OCI-LY7 (cell line): ENCODE results near the gene ARHGAP19. TPM values are rescaled to one million over a fixed set of nuclear protein-coding genes. Genes with fewer than 3 reads are reported as not detected.

Experiments used
- BruUV-seq: library from RNA; stranded (reverse); fragments of 400-500 nt; replicated peaks from 2 replicates; lab custom pipeline; 2021; lab: Mats Ljungman, UMichigan
- CTCF ChIA-PET: fragments of 300-600 bp; sonication (Branson Sonifier 250); formaldehyde crosslinking; loops from one replicate; lab custom pipeline; 2022; ENCODE audit warnings: antibody characterized with exemption; ENCODE audit not compliant: unreplicated experiment; lab: Charles Lee
- POLR2A ChIA-PET: fragments of 300-600 bp; sonication (Branson Sonifier 250); formaldehyde crosslinking; loops from one replicate; lab custom pipeline; 2022; ENCODE audit warnings: antibody characterized with exemption; lab: Charles Lee
- DNase-seq: peaks from one replicate; pipeline ENCODE4 v3.0.0-alpha.2; 2015; ENCODE audit warnings: low spot score
- H2AFZ ChIP-seq: fragments of 200-600 bp; sonication (generic), shearing (Covaris generic); 2 replicates; pipeline ENCODE4 v1.6.1; 2014; ENCODE audit warnings: mild to moderate bottlenecking, antibody characterized with exemption, low read length, moderate library complexity
- H3K27ac ChIP-seq: fragments of 200-600 bp; sonication (generic); 2 replicates; pipeline ENCODE4 v1.5.1; 2014; ENCODE audit warnings: mixed run types, low read depth, mild to moderate bottlenecking, moderate library complexity, low read length, inconsistent platforms; ENCODE audit not compliant: poor library complexity, severe bottlenecking
- H3K36me3 ChIP-seq: fragments of 200-600 bp; sonication (generic); 2 replicates; pipeline ENCODE4 v1.6.1; 2014; ENCODE audit warnings: mild to moderate bottlenecking, antibody characterized with exemption, low read length, moderate library complexity, mixed read lengths; ENCODE audit not compliant: insufficient read depth
- H3K4me1 ChIP-seq: fragments of 200-600 bp; sonication (generic); 2 replicates; pipeline ENCODE4 v1.5.1; 2014; ENCODE audit warnings: mild to moderate bottlenecking, low read length; ENCODE audit not compliant: insufficient read depth, poor library complexity, severe bottlenecking
- H3K4me2 ChIP-seq: fragments of 200-600 bp; sonication (generic); 2 replicates; pipeline ENCODE4 v1.6.1; 2014; ENCODE audit warnings: mild to moderate bottlenecking, low read length
- H3K4me3 ChIP-seq: fragments of 200-600 bp; sonication (generic); 2 replicates; pipeline ENCODE4 v1.5.1; 2014; ENCODE audit warnings: mild to moderate bottlenecking, low read depth, low read length; ENCODE audit not compliant: poor library complexity, severe bottlenecking
- H3K79me2 ChIP-seq: fragments of 200-600 bp; sonication (generic); 2 replicates; pipeline ENCODE4 v1.6.1; 2016; ENCODE audit warnings: low read depth, mild to moderate bottlenecking, low read length, moderate library complexity, mixed read lengths; ENCODE audit not compliant: insufficient read depth
- H3K9me2 ChIP-seq: fragments of 200-600 bp; sonication (generic); 2 replicates; pipeline ENCODE4 v1.6.1; 2016; ENCODE audit warnings: mild to moderate bottlenecking, low read length, mixed read lengths; ENCODE audit not compliant: insufficient read depth
- H3K9me3 ChIP-seq: fragments of 200-600 bp; sonication (generic); 2 replicates; pipeline ENCODE4 v1.6.1; 2014; ENCODE audit warnings: mild to moderate bottlenecking, mixed run types, low read length, mixed read lengths
- H4K20me1 ChIP-seq: fragments of 200-600 bp; sonication (generic); 2 replicates; pipeline ENCODE4 v1.6.1; 2014; ENCODE audit warnings: mild to moderate bottlenecking, antibody characterized with exemption, low read length, moderate library complexity, mixed read lengths; ENCODE audit not compliant: insufficient read depth
- CTCF ChIP-seq: fragments of 200-600 bp; sonication (generic); conservative IDR thresholded peaks from 2 replicates; pipeline ENCODE4 v1.5.1; 2014; ENCODE audit warnings: mild to moderate bottlenecking, antibody characterized with exemption, low read length, moderate library complexity, mixed read lengths
- EZH2phosphoT487 ChIP-seq: fragments of 200-600 bp; sonication (generic); IDR thresholded peaks from 2 replicates; pipeline ENCODE4 v1.6.1; 2018; ENCODE audit warnings: low read depth, borderline replicate concordance, mild to moderate bottlenecking, mixed run types, antibody characterized with exemption, low read length, moderate library complexity, mixed read lengths
- intact Hi-C: fragments of 100-400 bp; cut with micrococcal nuclease; formaldehyde crosslinking; loops from one replicate; pipeline ENCODE4 v1.10.0; 2022; ENCODE audit not compliant: unreplicated experiment
- total RNA-seq, 2 experiments: library from RNA; depleted of rRNA in 1 of 2; stranded (reverse); fragments of >200 nt in 1 of 2; shearing (Covaris generic) in 1 of 2; gene quantifications; 2 replicates each; pipeline ENCODE4 v1.2.3, GENCODE V29; 2014 to 2022

The ARHGAP19 gene
- total RNA-seq, 2 experiments from 2014 or later, result 34.1 to 60.5 TPM

- H3K36me3 ChIP-seq, result no peaks in the 10 kb centered on the region
- no peaks in the 10 kb centered on the region for H4K20me1 ChIP-seq
- no peak overlapping the region for H3K4me3 ChIP-seq
- TSS peak; percentile 57 for BruUV-seq
- H2AFZ ChIP-seq, result no peak overlapping the region
- H3K4me1 ChIP-seq, result peaks cover 48% of the 10 kb centered on the region
- no peak overlapping the region for H3K27ac ChIP-seq
- TF ChIP-seq EZH2phosphoT487, result no peak
- no peak for TF ChIP-seq CTCF
- no peaks in the 10 kb centered on the region for H3K9me3 ChIP-seq
- H3K4me2 ChIP-seq, result peak overlapping the region; percentile 78
- CTCF ChIA-PET, result no interaction called here
- no peaks in the 10 kb centered on the region for H3K9me2 ChIP-seq
- intact Hi-C loops, result no loop called here
- H3K79me2 ChIP-seq, result no peaks in the 10 kb centered on the region; the same call in 1 of the 2 replicates
- DNase-seq, result no peak
- POLR2A ChIA-PET, result no interaction called here
Observed at GRCh38 chr10:97336006-97336405, 43.6 kb upstream of the ARHGAP19 start.

- Histone ChIP-seq H2AFZ (peak overlapping the region; percentile 97), H3K4me2 (peak overlapping the region; percentile 78), H3K36me3 (no peaks in the 10 kb centered on the region), H3K79me2 (no peaks in the 10 kb centered on the region; the same call in 1 of the 2 replicates), H3K4me3 (peak overlapping the region; percentile 76), H3K4me1 (peaks cover 48% of the 10 kb centered on the region), H3K9me3 (no peaks in the 10 kb centered on the region), H3K9me2 (no peaks in the 10 kb centered on the region), H3K27ac (peak overlapping the region; percentile 54), H4K20me1 (no peaks in the 10 kb centered on the region)
- intact Hi-C loops, result no loop called here
- ChIA-PET CTCF (no interaction called here), POLR2A (no interaction called here)
- no peak for TF ChIP-seq CTCF
- no peak for TF ChIP-seq EZH2phosphoT487
- peak; percentile 50 for DNase-seq
- BruUV-seq, result no TSS peak
Observed at GRCh38 chr10:97335188-97335619, 42.8 kb upstream of the ARHGAP19 start.

- peak within 1 kb of the TSS; percentile 78 for H3K4me2 ChIP-seq
- no peaks in the 10 kb centered on the region for H3K9me2 ChIP-seq
- H3K9me3 ChIP-seq, result no peaks in the 10 kb centered on the region
- TF ChIP-seq EZH2phosphoT487 (no peak), CTCF (no peak)
- peak within 1 kb of the TSS; percentile 97 for H2AFZ ChIP-seq
- DNase-seq, result peak; percentile 93
- peaks cover 48% of the 10 kb centered on the region for H3K4me1 ChIP-seq
- H3K4me3 ChIP-seq, result peak within 1 kb of the TSS; percentile 76
- POLR2A ChIA-PET, result no interaction called here
- H3K36me3 ChIP-seq, result no peaks in the 10 kb centered on the region
- intact Hi-C loops, result loop anchor here (5.0 kb wide), 1 partner anchor 68 kb away; the partner anchor contains the start of gene RRP12
- peak within 1 kb of the TSS; percentile 54 for H3K27ac ChIP-seq
- no peaks in the 10 kb centered on the region; the same call in 1 of the 2 replicates for H3K79me2 ChIP-seq
- CTCF ChIA-PET, result no interaction called here
- BruUV-seq, result no TSS peak
- no peaks in the 10 kb centered on the region for H4K20me1 ChIP-seq
Observed at GRCh38 chr10:97334370-97335175, 42.1 kb upstream of the ARHGAP19 start, which contains the start of gene FRAT2. Gene FRAT2, minus strand, starts transcription at chr10:97334729. Its CDS starts 157 bp downstream, at chr10:97334572.
